DOHH2 (cell line): ENCODE results near the gene SUPT5H.

Experiments
- H3F3A ChIP-seq: fragments of 200-600 bp; sonication (generic), shearing (Covaris generic); 2 replicates; pipeline ENCODE4 v1.6.0; 2016; ENCODE audit warnings: antibody characterized with exemption, mild to moderate bottlenecking; ENCODE audit not compliant: control insufficient read depth, insufficient read depth
- H3K27ac ChIP-seq: fragments of 200-600 bp; sonication (generic); 2 replicates; pipeline ENCODE4 v1.5.1; 2014; ENCODE audit warnings: low read depth, mild to moderate bottlenecking, low read length, moderate library complexity
- H3K27me3 ChIP-seq: fragments of 200-600 bp; sonication (generic); 2 replicates; pipeline ENCODE4 v1.6.1; 2014; ENCODE audit warnings: mild to moderate bottlenecking, low read length, mixed read lengths; ENCODE audit not compliant: control insufficient read depth
- H3K36me3 ChIP-seq: fragments of 200-600 bp; sonication (generic); 2 replicates; pipeline ENCODE4 v1.6.1; 2014; ENCODE audit warnings: mild to moderate bottlenecking, low read length, moderate library complexity, mixed read lengths; ENCODE audit not compliant: control insufficient read depth
- H3K4me1 ChIP-seq: fragments of 200-600 bp; sonication (generic); 2 replicates; pipeline ENCODE4 v1.6.1; 2014; ENCODE audit warnings: mild to moderate bottlenecking, low read length, mixed read lengths; ENCODE audit not compliant: control insufficient read depth
- H3K4me2 ChIP-seq: fragments of 200-600 bp; sonication (generic); 2 replicates; pipeline ENCODE4 v1.6.0; 2014; ENCODE audit warnings: mild to moderate bottlenecking, low read length, moderate library complexity
- H3K4me3 ChIP-seq: fragments of 200-600 bp; sonication (generic); 2 replicates; pipeline ENCODE4 v1.5.1; 2014; ENCODE audit warnings: mild to moderate bottlenecking, low read length, mixed read lengths
- H3K79me2 ChIP-seq: fragments of 200-600 bp; sonication (generic); 2 replicates; pipeline ENCODE4 v1.6.1; 2014; ENCODE audit warnings: mild to moderate bottlenecking, low read length, mixed read lengths; ENCODE audit not compliant: control insufficient read depth
- H3K9me2 ChIP-seq: fragments of 200-600 bp; sonication (generic); replicated peaks from 2 replicates; pipeline ENCODE4 v1.6.1; 2014; ENCODE audit warnings: mild to moderate bottlenecking, low read length, mixed read lengths; ENCODE audit not compliant: control insufficient read depth
- H3K9me3 ChIP-seq: fragments of 200-600 bp; sonication (generic); 2 replicates; pipeline ENCODE4 v1.6.1; 2014; ENCODE audit warnings: antibody characterized with exemption, low read length, mixed read lengths; ENCODE audit not compliant: control insufficient read depth, insufficient read depth
- H4K20me1 ChIP-seq: fragments of 200-600 bp; sonication (generic); 2 replicates; pipeline ENCODE4 v1.6.0; 2014; ENCODE audit warnings: low read depth, mild to moderate bottlenecking, antibody characterized with exemption, low read length, moderate library complexity; ENCODE audit not compliant: control insufficient read depth, insufficient read depth
- CTCF ChIP-seq: fragments of 200-600 bp; sonication (generic); IDR thresholded peaks from one replicate; pipeline ENCODE4 v1.5.1; 2014; ENCODE audit warnings: antibody characterized with exemption, mild to moderate bottlenecking, low read depth, low read length; ENCODE audit not compliant: poor library complexity, severe bottlenecking
- EZH2phosphoT487 ChIP-seq: fragments of 200-600 bp; sonication (generic); IDR thresholded peaks from 2 replicates; pipeline ENCODE4 v1.6.1; 2017; ENCODE audit warnings: borderline replicate concordance, mild to moderate bottlenecking, antibody characterized with exemption, low read length, moderate library complexity, mixed read lengths

SUPT5H gene

DNA sequence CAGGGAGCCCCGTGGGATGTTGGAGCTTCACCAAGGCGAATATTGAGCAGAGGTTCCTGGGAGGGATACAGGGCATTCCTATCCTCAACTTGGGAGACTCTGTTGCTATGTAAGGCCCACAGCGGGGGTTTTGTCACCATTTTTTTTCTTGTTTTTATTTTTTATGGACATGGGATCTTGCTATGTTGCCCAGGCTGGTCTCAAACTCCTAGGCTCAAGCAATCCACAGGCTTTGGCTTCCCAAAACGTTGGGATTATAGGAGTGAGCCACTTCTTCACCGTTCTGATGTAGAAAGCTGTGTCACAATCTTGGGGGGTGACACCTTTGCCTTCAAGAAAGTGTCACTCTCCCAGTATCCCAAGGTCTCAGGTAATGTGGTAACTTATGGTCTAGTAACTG lies 56.0 kb downstream of the SUPT5H start:
- Histone ChIP-seq H3K27me3 (peaks cover 36% of the 10 kb centered on the region), H3K4me2 (no peak overlapping the region), H3K9me2 (no peaks in the 10 kb centered on the region), H3K4me1 (peaks cover 31% of the 10 kb centered on the region), H3F3A (no peaks in the 10 kb centered on the region), H3K4me3 (no peak overlapping the region), H3K36me3 (no peaks in the 10 kb centered on the region), H4K20me1 (no peaks in the 10 kb centered on the region), H3K9me3 (no peaks in the 10 kb centered on the region), H3K79me2 (no peaks in the 10 kb centered on the region), H3K27ac (no peak overlapping the region)
- TF ChIP-seq EZH2phosphoT487 (no peak), CTCF (no peak)

DNA sequence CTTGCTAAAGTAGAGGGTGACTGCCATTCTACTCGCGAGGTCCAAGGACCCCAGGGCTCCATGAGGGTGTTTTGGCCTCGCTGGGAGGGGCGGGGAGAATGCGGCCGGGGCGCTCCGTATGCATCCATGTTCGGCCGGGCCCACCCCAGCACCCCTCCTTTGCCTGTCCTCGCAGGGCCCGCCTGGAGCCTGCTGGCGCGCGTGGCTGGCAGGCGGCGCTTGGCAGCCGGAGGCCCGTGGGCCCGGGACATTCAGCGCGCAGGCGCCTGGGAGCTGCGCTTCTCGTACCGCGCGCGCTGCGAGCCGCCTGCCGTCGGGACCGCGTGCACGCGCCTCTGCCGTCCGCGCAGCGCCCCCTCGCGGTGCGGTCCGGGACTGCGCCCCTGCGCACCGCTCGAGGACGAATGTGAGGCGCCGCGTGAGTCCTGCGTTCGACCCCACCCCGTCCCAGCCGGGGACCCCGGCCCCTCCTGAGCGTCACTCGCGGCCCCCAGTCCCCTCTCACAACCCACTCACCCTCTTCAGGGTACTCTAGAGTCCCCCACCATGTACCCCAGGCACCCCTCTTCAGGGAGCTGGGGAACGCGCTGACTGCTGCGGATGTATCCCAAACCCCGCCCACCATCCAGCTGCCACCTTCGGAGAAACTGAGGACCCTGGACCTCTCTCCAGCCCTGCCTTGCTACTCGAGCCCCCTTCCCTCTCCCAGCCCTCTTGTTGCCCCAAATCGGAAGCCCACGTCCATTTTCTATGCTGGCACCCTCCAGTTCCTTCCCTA lies 57.4 kb downstream of the SUPT5H start:
- H3K27me3 ChIP-seq, result peaks cover 30% of the 10 kb centered on the region
- no peak overlapping the region for H3K27ac ChIP-seq
- no peaks in the 10 kb centered on the region for H3K9me3 ChIP-seq
- H3K79me2 ChIP-seq, result no peaks in the 10 kb centered on the region
- no peaks in the 10 kb centered on the region for H4K20me1 ChIP-seq
- no peaks in the 10 kb centered on the region for H3K9me2 ChIP-seq
- no peak overlapping the region for H3K4me3 ChIP-seq
- no peaks in the 10 kb centered on the region for H3K36me3 ChIP-seq
- TF ChIP-seq EZH2phosphoT487, result no peak
- peak; percentile 78 for TF ChIP-seq CTCF
- H3K4me2 ChIP-seq, result peak overlapping the region; percentile 50
- no peaks in the 10 kb centered on the region for H3F3A ChIP-seq
- peaks cover 25% of the 10 kb centered on the region for H3K4me1 ChIP-seq

- Histone ChIP-seq H3F3A (no peaks in the 10 kb centered on the region; the same call in 1 of the 2 replicates), H3K27ac (no peak overlapping the region), H3K4me3 (no peak overlapping the region)
These were observed 61.2 kb downstream of the SUPT5H start for GRCh38 chr19:39506598-39506943.

More at GRCh38 chr19:39506598-39506943, 61.2 kb downstream of the SUPT5H start:
- Histone ChIP-seq H3K4me1 (peaks cover 8% of the 10 kb centered on the region), H3K9me3 (no peaks in the 10 kb centered on the region), H4K20me1 (no peaks in the 10 kb centered on the region), H3K4me2 (no peak overlapping the region), H3K9me2 (no peaks in the 10 kb centered on the region), H3K36me3 (no peaks in the 10 kb centered on the region), H3K27me3 (peaks cover 4% of the 10 kb centered on the region; the same call in 1 of the 2 replicates), H3K79me2 (no peaks in the 10 kb centered on the region)
- TF ChIP-seq EZH2phosphoT487, result no peak
- no peak for TF ChIP-seq CTCF
